Measurements from ENCODE around the gene DNAI7.

Gene DNAI7

GRCh38 chr12:25182765-25183164, 12.2 kb downstream of the DNAI7 start:
- DNase-seq (ENCODE audit: low read depth in 2 of 2) = no peak

GRCh38 chr12:25162866-25163265, 32.1 kb downstream of the DNAI7 start:
- no peak for DNase-seq (ENCODE audit: low read depth in 2 of 2)

GRCh38 chr12:25156061-25156460, 38.9 kb downstream of the DNAI7 start:
- DNase-seq (ENCODE audit: low read depth in 2 of 2) = no peak

- DNase-seq (ENCODE audit: low read depth in 2 of 2) = no peak
Observed at GRCh38 chr12:25155022-25155576, 39.9 kb downstream of the DNAI7 start.

- no peak for DNase-seq (ENCODE audit: low read depth in 2 of 2)
Observed at GRCh38 chr12:25152055-25152454, 42.9 kb downstream of the DNAI7 start.

GRCh38 chr12:25151476-25151875, 43.5 kb downstream of the DNAI7 start:
- DNase-seq (ENCODE audit: low read depth in 2 of 2) = no peak

GRCh38 chr12:25146686-25147085, 48.3 kb downstream of the DNAI7 start:
- no peak for DNase-seq (ENCODE audit: low read depth in 2 of 2)

- DNase-seq (ENCODE audit: low read depth in 2 of 2) = no peak
Observed at GRCh38 chr12:25135531-25136154, 59.3 kb downstream of the DNAI7 start.

GRCh38 chr12:25131270-25131669, 63.7 kb downstream of the DNAI7 start:
- DNase-seq (ENCODE audit: low read depth in 2 of 2) = no peak

- DNase-seq (ENCODE audit: low read depth in 2 of 2) = no peak
Observed at GRCh38 chr12:25130741-25131188, 64.2 kb downstream of the DNAI7 start.

- DNase-seq (ENCODE audit: low read depth in 2 of 2) = no peak
Observed at GRCh38 chr12:25126746-25127145, 68.2 kb downstream of the DNAI7 start.

GRCh38 chr12:25126101-25126500, 68.9 kb downstream of the DNAI7 start:
- no peak for DNase-seq (ENCODE audit: low read depth in 2 of 2)

- no peak for DNase-seq (ENCODE audit: low read depth in 2 of 2)
Observed at GRCh38 chr12:25124493-25124892, 70.5 kb downstream of the DNAI7 start.

- no peak for DNase-seq (ENCODE audit: low read depth in 2 of 2)
Observed at GRCh38 chr12:25123126-25123525, 71.8 kb downstream of the DNAI7 start.

- no peak for DNase-seq (ENCODE audit: low read depth in 2 of 2)
Observed at GRCh38 chr12:25121916-25122315, 73.0 kb downstream of the DNAI7 start.

- DNase-seq (ENCODE audit: low read depth in 2 of 2) = no peak
Observed at GRCh38 chr12:25121110-25121509, 73.8 kb downstream of the DNAI7 start.

- DNase-seq (ENCODE audit: low read depth in 2 of 2) = no peak
Observed at GRCh38 chr12:25119020-25119419, 75.9 kb downstream of the DNAI7 start.

- no peak for DNase-seq (ENCODE audit: low read depth in 2 of 2)
Observed at GRCh38 chr12:25115677-25116076, 79.3 kb downstream of the DNAI7 start.

- no peak for DNase-seq (ENCODE audit: low read depth in 2 of 2)
Observed at GRCh38 chr12:25113651-25114050, 81.3 kb downstream of the DNAI7 start.

- no peak for DNase-seq (ENCODE audit: low read depth in 2 of 2)
Observed at GRCh38 chr12:25110260-25110659, 84.7 kb downstream of the DNAI7 start.

GRCh38 chr12:25107920-25108319, 87.0 kb downstream of the DNAI7 start:
- DNase-seq (ENCODE audit: low read depth in 2 of 2) = no peak

GRCh38 chr12:25106818-25107217, 88.1 kb downstream of the DNAI7 start:
- DNase-seq (ENCODE audit: low read depth in 2 of 2) = no peak

- DNase-seq (ENCODE audit: low read depth in 2 of 2) = no peak
Observed at GRCh38 chr12:25102402-25102801, 92.6 kb downstream of the DNAI7 start.

GRCh38 chr12:25101092-25101445, 93.9 kb downstream of the DNAI7 start:
- DNase-seq (ENCODE audit: low read depth in 2 of 2) = no peak
